Fibroblast of lung (primary cell): ENCODE data around the gene ARHGAP6.

ENCODE experiments used
- CTCF ChIP-seq, 2 donors: IDR thresholded peaks in 1 of 2; conservative IDR thresholded peaks in 1 of 2; 1 replicate in 1 of 2; 2 replicates in 1 of 2; pipeline ENCODE4 v1.5.1; 2011 to 2012; ENCODE audit warnings: low read length in 2 of 2, control low read depth in 1 of 2, inconsistent platforms in 1 of 2, low read depth in 1 of 2, mild to moderate bottlenecking in 1 of 2
- EZH2 ChIP-seq: IDR thresholded peaks from 2 replicates; pipeline ENCODE4 v1.5.1; 2012; ENCODE audit warnings: low read length, control low read depth, mild to moderate bottlenecking; ENCODE audit errors: missing control alignments

- TF ChIP-seq CTCF (conservative IDR thresholded peaks at IDR 0.05 in 1 of 2, IDR thresholded peaks at IDR 0.05 in 1 of 2; ENCODE audit: low read depth in 1 of 2, low read length in 2 of 2) (no peak), EZH2 (no peak)
Measured at GRCh38 chrX:11296051-11296450, 369.7 kb downstream of the ARHGAP6 start.
